GM13977 (cell line): ENCODE data around the gene SAP30.

Experiments used
- DNase-seq: peaks from one replicate; pipeline ENCODE4 v3.0.0; 2012; ENCODE audit warnings: low spot score
- CTCF ChIP-seq: IDR thresholded peaks from 2 replicates; pipeline ENCODE4 v1.5.1; 2012; ENCODE audit warnings: mild to moderate bottlenecking, control low read depth; ENCODE audit not compliant: insufficient read depth; ENCODE audit errors: extremely low read depth, missing control alignments
- in situ Hi-C: fragments of 300-500 bp; cut with MboI; formaldehyde crosslinking; loops from one replicate; pipeline ENCODE4 v1.12.0; 2022; ENCODE audit warnings: low sequenced_read_pairs, low pct_unique_long_range_greater_than_20kb, mixed read lengths, inconsistent platforms; ENCODE audit not compliant: unreplicated experiment

Gene SAP30

DNA sequence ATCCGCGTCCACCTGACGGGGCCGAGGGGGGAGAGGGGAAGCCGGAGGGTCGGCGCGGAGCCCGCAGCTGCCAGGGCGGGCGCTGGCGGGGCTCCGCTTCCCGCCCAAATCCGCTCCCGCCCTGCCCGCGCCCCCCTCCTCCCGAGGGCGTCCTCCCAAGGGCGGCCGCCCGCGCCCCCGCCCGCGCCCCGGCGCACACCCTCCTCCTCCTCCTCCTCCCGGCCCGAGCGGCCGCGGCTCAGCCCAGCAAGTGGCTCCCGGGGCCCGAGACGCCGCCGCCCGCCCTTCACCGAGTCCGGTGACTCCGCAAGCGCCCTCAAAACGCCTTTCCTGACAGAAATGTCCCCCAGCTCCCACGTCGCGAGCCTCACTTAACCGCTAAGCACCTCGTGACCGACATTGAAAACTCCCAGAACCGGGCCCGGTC lies 37.1 kb upstream of the SAP30 start:
- no peak for DNase-seq
- in situ Hi-C loops = no loop called here
- TF ChIP-seq CTCF = no peak

GRCh38 chr4:173334085-173334890 lies 36.5 kb upstream of the SAP30 start, which contains the start of gene HMGB2:
TSS of gene HMGB2 (minus strand) at chr4:173334358. CDS start at chr4:173333649, 709 bp downstream.
- TF ChIP-seq CTCF = no peak
- in situ Hi-C loops = no loop called here
- peak; percentile 99 for DNase-seq

DNA sequence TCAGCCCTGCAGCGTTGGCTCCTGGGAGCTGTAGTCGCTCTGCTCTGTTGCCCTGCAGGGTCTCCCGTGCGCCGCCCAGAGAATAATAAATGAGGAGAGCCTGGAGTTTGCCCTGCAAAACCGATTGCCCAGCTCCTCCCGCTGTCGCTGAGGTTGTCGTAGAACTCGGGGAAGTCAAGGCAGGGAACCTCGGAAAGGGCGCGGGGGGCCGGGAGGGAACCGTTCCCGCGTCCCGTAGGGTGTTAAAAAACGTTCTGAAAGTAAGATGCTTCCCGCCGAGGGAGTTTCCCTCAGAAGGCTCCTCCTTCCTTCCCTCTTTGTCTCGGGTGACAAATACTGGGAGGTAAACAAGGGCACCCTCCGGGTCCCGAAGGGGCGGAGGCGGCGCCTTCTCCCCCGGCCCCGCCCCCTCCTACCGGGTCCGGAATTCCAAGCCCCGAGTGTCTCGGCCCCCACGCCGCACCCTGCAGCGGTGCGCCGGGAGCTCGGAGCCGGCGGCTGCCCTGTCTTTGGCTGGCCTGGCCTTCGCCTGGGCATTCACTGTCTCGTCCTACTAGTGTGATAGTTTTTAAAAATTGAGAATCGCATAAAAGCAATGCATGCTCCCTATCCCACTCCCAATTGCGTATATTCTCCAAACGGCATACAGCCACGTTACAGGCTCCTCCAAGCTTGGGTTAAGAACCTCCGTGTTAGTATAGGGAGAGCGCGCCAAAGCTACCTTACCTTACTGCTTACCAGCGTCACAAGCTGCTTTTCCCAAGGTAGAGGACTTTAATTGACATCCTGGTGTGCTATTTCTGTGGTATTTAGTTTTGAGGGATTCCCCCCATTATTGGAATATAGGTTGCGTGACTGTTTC lies 35.6 kb upstream of the SAP30 start:
- TF ChIP-seq CTCF = no peak
- DNase-seq = peak; percentile 71
- in situ Hi-C loops = no loop called here

GRCh38 chr4:173337463-173337862 lies 33.3 kb upstream of the SAP30 start:
- no peak for DNase-seq
- TF ChIP-seq CTCF = no peak

GRCh38 chr4:173343832-173344397 lies 26.8 kb upstream of the SAP30 start:
- no peak for DNase-seq
- in situ Hi-C loops = no loop called here
- TF ChIP-seq CTCF = no peak

More at GRCh38 chr4:173337463-173337862, 33.3 kb upstream of the SAP30 start:
- in situ Hi-C loops = no loop called here

- TF ChIP-seq CTCF = no peak
- in situ Hi-C loops = no loop called here
- no peak for DNase-seq
Measured at GRCh38 chr4:173345648-173346047, 25.1 kb upstream of the SAP30 start.
